Measurements from ENCODE around the gene SURF2.
"Not testable (repeated sequence)": the region's sequence is repeated elsewhere in the genome, so short reads cannot be mapped to it uniquely, and the experiment has no call there.

Gene SURF2

GRCh38 chr9:133327021-133327420 lies 29.3 kb upstream of the SURF2 start:
- not testable (repeated sequence) for H3K4me3 ChIP-seq (ENCODE audit: low read depth, low read length); H3K27ac ChIP-seq (ENCODE audit: low read depth, low read length); H3K79me2 ChIP-seq (ENCODE audit: control insufficient read depth, insufficient read depth, low read length, unreplicated experiment); H3K27me3 ChIP-seq (ENCODE audit: insufficient read depth, low read length); H2AFZ ChIP-seq (ENCODE audit: low read length, unreplicated experiment); H3K4me1 ChIP-seq (ENCODE audit: control insufficient read depth, insufficient read depth, low read length, unreplicated experiment)
- peaks cover 10% of the 10 kb centered on the region; the same call in 1 of the 2 replicates for H3K36me3 ChIP-seq (ENCODE audit: insufficient read depth, low read length)

GRCh38 chr9:133327834-133328484 lies 28.4 kb upstream of the SURF2 start:
- no peaks in the 10 kb centered on the region for H3K4me1 ChIP-seq (ENCODE audit: control insufficient read depth, insufficient read depth, low read length, unreplicated experiment)
- H3K36me3 ChIP-seq (ENCODE audit: insufficient read depth, low read length) = peaks cover 12% of the 10 kb centered on the region; the same call in 1 of the 2 replicates

DNA sequence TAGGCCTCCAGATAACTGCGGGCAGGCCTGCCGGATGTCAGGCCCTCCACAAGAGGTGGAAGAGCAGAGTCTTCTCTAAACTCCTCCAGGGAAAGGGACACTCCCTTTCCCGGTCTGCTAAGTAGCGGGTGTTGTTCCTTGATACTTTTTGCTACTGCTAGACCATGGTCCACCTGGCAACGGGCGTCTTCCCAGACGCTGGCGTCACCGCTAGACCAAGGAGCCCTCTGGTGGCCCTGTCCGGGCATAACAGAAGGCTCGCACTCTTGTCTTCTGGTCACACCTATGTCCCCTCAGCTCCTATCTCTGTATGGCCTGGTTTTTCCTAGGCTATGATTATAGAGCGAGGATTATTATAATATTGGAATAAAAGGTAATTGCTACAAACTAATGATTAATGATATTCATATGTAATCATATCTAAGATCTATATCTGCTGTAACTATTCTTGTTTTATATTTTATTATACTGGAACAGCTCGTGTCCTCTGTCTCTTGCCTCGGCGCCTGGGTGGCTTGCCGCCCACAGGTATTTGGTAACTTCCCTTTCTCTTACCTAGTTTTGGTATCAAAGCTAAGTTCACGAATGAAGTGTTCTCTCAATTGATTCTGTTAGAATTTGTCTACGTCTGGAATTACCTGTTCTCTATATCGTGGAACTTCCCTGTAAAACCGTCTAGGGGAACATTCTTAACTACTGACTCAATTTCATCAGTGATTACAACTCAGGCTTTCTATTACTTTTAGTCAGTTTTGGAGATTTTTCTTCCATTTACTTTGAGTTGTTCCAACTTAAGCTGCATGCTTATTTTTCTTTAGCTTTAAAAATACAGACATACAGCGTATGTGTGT lies 26.8 kb upstream of the SURF2 start:
- H3K79me2 ChIP-seq (ENCODE audit: control insufficient read depth, insufficient read depth, low read length, unreplicated experiment) = peaks cover 11% of the 10 kb centered on the region
- H3K27me3 ChIP-seq (ENCODE audit: insufficient read depth, low read length); H3K4me3 ChIP-seq (ENCODE audit: low read depth, low read length); H2AFZ ChIP-seq (ENCODE audit: low read length, unreplicated experiment); H3K27ac ChIP-seq (ENCODE audit: low read depth, low read length); H3K4me1 ChIP-seq (ENCODE audit: control insufficient read depth, insufficient read depth, low read length, unreplicated experiment): not testable (repeated sequence)
- H3K36me3 ChIP-seq (ENCODE audit: insufficient read depth, low read length) = peaks cover 22% of the 10 kb centered on the region; the same call in 1 of the 2 replicates

More at GRCh38 chr9:133327834-133328484, 28.4 kb upstream of the SURF2 start:
- H3K4me3 ChIP-seq (ENCODE audit: low read depth, low read length) = no peak overlapping the region
- no peak overlapping the region for H3K27ac ChIP-seq (ENCODE audit: low read depth, low read length)
- no peak overlapping the region for H2AFZ ChIP-seq (ENCODE audit: low read length, unreplicated experiment)
- H3K79me2 ChIP-seq (ENCODE audit: control insufficient read depth, insufficient read depth, low read length, unreplicated experiment) = peaks cover 2% of the 10 kb centered on the region
- 0 out of 2 replicates have a peak, but pooled peaks cover 9% of the 10 kb centered on the region for H3K27me3 ChIP-seq (ENCODE audit: insufficient read depth, low read length)

- Histone ChIP-seq H3K4me3 (ENCODE audit: low read depth, low read length) (no peak overlapping the region), H3K79me2 (ENCODE audit: control insufficient read depth, insufficient read depth, low read length, unreplicated experiment) (peaks cover 25% of the 10 kb centered on the region), H3K27me3 (ENCODE audit: insufficient read depth, low read length) (no peaks in the 10 kb centered on the region), H3K36me3 (ENCODE audit: insufficient read depth, low read length) (peaks cover 22% of the 10 kb centered on the region; the same call in 1 of the 2 replicates), H3K27ac (ENCODE audit: low read depth, low read length) (no peak overlapping the region), H2AFZ (ENCODE audit: low read length, unreplicated experiment) (no peak overlapping the region), H3K4me1 (ENCODE audit: control insufficient read depth, insufficient read depth, low read length, unreplicated experiment) (peaks cover 8% of the 10 kb centered on the region)
Measured at GRCh38 chr9:133331221-133331620, 25.1 kb upstream of the SURF2 start.

DNA sequence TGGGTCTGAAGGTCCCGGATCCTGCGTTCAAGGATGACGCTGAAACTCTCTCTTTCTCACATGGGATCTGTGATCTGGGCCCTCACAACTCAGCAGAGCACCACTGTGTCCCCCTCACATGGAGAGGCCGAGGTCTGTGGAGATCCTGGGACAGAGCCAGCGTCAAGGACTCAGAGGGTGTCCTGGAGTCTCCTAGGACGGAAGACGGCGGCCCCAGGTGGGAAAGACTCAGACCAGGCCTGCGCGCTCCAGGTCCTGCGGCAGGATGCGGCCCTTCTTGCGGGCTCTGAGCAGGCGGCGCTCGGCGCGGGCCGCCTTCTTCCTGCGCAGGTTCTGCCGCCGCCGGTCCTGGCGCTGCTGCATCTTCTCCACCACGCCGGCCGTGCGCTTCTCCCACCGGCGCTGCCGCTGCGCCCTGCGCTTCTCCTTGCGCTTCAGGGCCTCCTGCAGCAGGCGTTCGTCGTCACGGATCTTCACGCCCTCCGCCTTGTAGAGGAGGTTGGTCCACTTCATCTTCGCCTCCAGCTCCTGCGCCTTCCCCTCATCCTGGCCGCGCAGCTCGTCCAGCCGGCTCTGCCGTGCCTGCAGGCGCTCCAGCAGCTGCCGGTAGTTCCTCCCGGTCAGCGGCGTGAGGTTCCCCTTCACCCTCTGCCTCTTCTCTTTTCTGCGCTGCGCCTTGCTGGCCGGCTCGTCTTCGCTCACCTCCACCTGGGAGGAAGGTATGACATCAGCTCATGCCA lies 24.5 kb upstream of the SURF2 start:
- H3K36me3 ChIP-seq (ENCODE audit: insufficient read depth, low read length) = peaks cover 22% of the 10 kb centered on the region; the same call in 1 of the 2 replicates
- H3K4me3 ChIP-seq (ENCODE audit: low read depth, low read length) = no peak overlapping the region
- peaks cover 8% of the 10 kb centered on the region for H3K4me1 ChIP-seq (ENCODE audit: control insufficient read depth, insufficient read depth, low read length, unreplicated experiment)
- H3K27ac ChIP-seq (ENCODE audit: low read depth, low read length) = no peak overlapping the region
- no peak overlapping the region for H2AFZ ChIP-seq (ENCODE audit: low read length, unreplicated experiment)
- H3K27me3 ChIP-seq (ENCODE audit: insufficient read depth, low read length) = no peaks in the 10 kb centered on the region
- H3K79me2 ChIP-seq (ENCODE audit: control insufficient read depth, insufficient read depth, low read length, unreplicated experiment) = peaks cover 25% of the 10 kb centered on the region

DNA sequence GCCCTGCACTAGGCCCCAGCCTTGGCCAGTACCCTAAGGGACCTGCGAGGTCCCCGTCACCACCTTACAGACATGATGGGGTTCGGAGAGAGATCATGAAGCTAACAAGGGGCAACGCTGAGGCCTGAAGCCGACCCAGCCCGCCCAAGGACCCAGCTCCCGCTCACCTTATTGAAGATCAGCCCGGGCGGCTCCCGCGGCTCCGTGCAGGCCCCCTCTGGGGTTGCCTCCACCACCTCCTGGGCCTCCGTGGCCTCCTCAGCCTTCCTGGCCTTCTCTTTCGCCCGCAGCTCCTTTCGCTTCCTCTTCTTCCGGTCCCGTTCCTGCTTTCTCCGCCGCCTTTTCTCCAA lies 24.0 kb upstream of the SURF2 start:
- no peak overlapping the region for H3K4me3 ChIP-seq (ENCODE audit: low read depth, low read length)

DNA sequence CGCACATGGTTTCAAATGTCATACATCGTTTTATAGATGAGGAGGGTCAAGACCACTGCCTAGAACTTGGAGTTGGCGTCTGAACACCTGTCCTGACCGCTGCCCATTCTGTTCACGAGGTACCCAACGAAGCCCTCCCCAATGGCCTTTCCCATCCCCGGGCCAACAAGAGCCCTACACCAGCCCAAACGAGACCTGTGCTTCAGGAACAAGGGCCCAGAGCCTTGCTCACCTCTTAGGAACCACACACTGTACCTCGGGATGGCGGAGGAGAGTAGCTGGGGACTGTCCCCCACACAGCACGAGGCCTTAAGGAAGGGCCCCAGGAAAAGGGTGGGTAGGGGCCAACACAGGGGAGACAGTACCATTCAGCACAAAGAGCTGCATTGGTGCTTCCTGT lies 23.3 kb upstream of the SURF2 start:
- Histone ChIP-seq H3K36me3 (ENCODE audit: insufficient read depth, low read length) (peaks cover 22% of the 10 kb centered on the region; the same call in 1 of the 2 replicates), H3K4me1 (ENCODE audit: control insufficient read depth, insufficient read depth, low read length, unreplicated experiment) (peaks cover 8% of the 10 kb centered on the region), H2AFZ (ENCODE audit: low read length, unreplicated experiment) (no peak overlapping the region), H3K27ac (ENCODE audit: low read depth, low read length) (no peak overlapping the region), H3K4me3 (ENCODE audit: low read depth, low read length) (no peak overlapping the region), H3K79me2 (ENCODE audit: control insufficient read depth, insufficient read depth, low read length, unreplicated experiment) (peaks cover 25% of the 10 kb centered on the region), H3K27me3 (ENCODE audit: insufficient read depth, low read length) (no peaks in the 10 kb centered on the region)

More for the DNA sequence above, 24.0 kb upstream of the SURF2 start:
- H3K79me2 ChIP-seq (ENCODE audit: control insufficient read depth, insufficient read depth, low read length, unreplicated experiment) = peaks cover 25% of the 10 kb centered on the region
- H2AFZ ChIP-seq (ENCODE audit: low read length, unreplicated experiment) = no peak overlapping the region
- H3K27me3 ChIP-seq (ENCODE audit: insufficient read depth, low read length) = no peaks in the 10 kb centered on the region
- H3K4me1 ChIP-seq (ENCODE audit: control insufficient read depth, insufficient read depth, low read length, unreplicated experiment) = peaks cover 8% of the 10 kb centered on the region
- H3K36me3 ChIP-seq (ENCODE audit: insufficient read depth, low read length) = peaks cover 22% of the 10 kb centered on the region; the same call in 1 of the 2 replicates
- no peak overlapping the region for H3K27ac ChIP-seq (ENCODE audit: low read depth, low read length)

GRCh38 chr9:133333566-133333965 lies 22.8 kb upstream of the SURF2 start:
- Histone ChIP-seq H3K4me3 (ENCODE audit: low read depth, low read length) (no peak overlapping the region), H2AFZ (ENCODE audit: low read length, unreplicated experiment) (no peak overlapping the region), H3K4me1 (ENCODE audit: control insufficient read depth, insufficient read depth, low read length, unreplicated experiment) (peaks cover 8% of the 10 kb centered on the region), H3K27ac (ENCODE audit: low read depth, low read length) (no peak overlapping the region), H3K79me2 (ENCODE audit: control insufficient read depth, insufficient read depth, low read length, unreplicated experiment) (peaks cover 25% of the 10 kb centered on the region), H3K27me3 (ENCODE audit: insufficient read depth, low read length) (no peaks in the 10 kb centered on the region), H3K36me3 (ENCODE audit: insufficient read depth, low read length) (peaks cover 22% of the 10 kb centered on the region; the same call in 1 of the 2 replicates)

DNA sequence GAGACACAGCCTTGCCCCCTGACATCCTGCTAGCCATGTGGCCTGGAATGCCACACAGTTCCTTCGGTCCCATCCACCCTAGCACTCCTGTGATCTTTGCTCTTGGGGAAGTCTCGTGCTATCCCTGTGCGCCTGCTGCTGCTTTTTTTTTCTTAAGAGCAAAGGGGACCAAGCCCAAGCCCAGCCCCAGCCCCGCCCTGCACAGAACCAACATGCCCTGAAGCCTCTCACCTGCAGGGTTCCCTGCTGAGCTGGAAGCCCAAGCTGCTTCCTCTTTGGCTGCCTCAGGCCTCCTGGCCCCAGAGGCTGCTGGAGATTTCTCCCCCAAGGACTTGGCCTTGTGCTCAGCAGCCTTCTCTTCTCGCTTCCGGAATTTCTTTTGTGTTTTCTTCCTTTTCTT lies 22.2 kb upstream of the SURF2 start:
- Histone ChIP-seq H3K36me3 (ENCODE audit: insufficient read depth, low read length) (peaks cover 22% of the 10 kb centered on the region; the same call in 1 of the 2 replicates), H3K4me3 (ENCODE audit: low read depth, low read length) (peak overlapping the region; percentile 91), H3K27ac (ENCODE audit: low read depth, low read length) (no peak overlapping the region)

GRCh38 chr9:133334888-133335287 lies 21.5 kb upstream of the SURF2 start:
- Histone ChIP-seq H3K36me3 (ENCODE audit: insufficient read depth, low read length) (peaks cover 22% of the 10 kb centered on the region; the same call in 1 of the 2 replicates), H3K79me2 (ENCODE audit: control insufficient read depth, insufficient read depth, low read length, unreplicated experiment) (peaks cover 25% of the 10 kb centered on the region), H3K4me3 (ENCODE audit: low read depth, low read length) (peak overlapping the region; percentile 91)
- not testable (repeated sequence) for H3K4me1 ChIP-seq (ENCODE audit: control insufficient read depth, insufficient read depth, low read length, unreplicated experiment); H3K27me3 ChIP-seq (ENCODE audit: insufficient read depth, low read length); H2AFZ ChIP-seq (ENCODE audit: low read length, unreplicated experiment); H3K27ac ChIP-seq (ENCODE audit: low read depth, low read length)

More for the DNA sequence above, 22.2 kb upstream of the SURF2 start:
- Histone ChIP-seq H3K27me3 (ENCODE audit: insufficient read depth, low read length) (no peaks in the 10 kb centered on the region), H3K79me2 (ENCODE audit: control insufficient read depth, insufficient read depth, low read length, unreplicated experiment) (peaks cover 25% of the 10 kb centered on the region), H2AFZ (ENCODE audit: low read length, unreplicated experiment) (no peak overlapping the region), H3K4me1 (ENCODE audit: control insufficient read depth, insufficient read depth, low read length, unreplicated experiment) (peaks cover 8% of the 10 kb centered on the region)

Measured in ACC112 (cell line).